PC-3 (cell line): ENCODE data around the gene ZMIZ2.

Source experiments
- CTCF ChIP-seq: fragments of 300-600 bp; sonication (generic); conservative IDR thresholded peaks from 2 replicates; pipeline ENCODE4 v1.5.1; 2017; ENCODE audit warnings: antibody characterized with exemption, low read depth, mild to moderate bottlenecking, low read length
- EZH2 ChIP-seq: fragments of 300-600 bp; sonication (generic); IDR thresholded peaks from one replicate; pipeline ENCODE4 v1.6.1; 2017; ENCODE audit warnings: antibody characterized with exemption, mild to moderate bottlenecking, low read length; ENCODE audit not compliant: unreplicated experiment

- no peak for TF ChIP-seq CTCF
- no peak for TF ChIP-seq EZH2
Measured at GRCh38 chr7:44768628-44769371, 20.2 kb downstream of the ZMIZ2 start.
